B cell (primary cell): ENCODE data around the gene KCNH8. TPM values are rescaled to one million over a fixed set of nuclear protein-coding genes. Genes with fewer than 3 reads are reported as not detected.

Source experiments
- ATAC-seq: fragments of 200-7000 bp; cut with Tn5 transposase; one replicate; pipeline ENCODE4 v1.10.0; 2021; ENCODE audit warnings: low read depth, mild to moderate bottlenecking, moderate number of reproducible peaks, moderate library complexity
- CTCF ChIA-PET: fragments of 350-600 bp; sonication (Branson Sonifier 250); formaldehyde crosslinking; loops from one replicate; lab custom pipeline; 2021; ENCODE audit warnings: antibody characterized with exemption, inconsistent platforms; lab: Charles Lee
- POLR2A ChIA-PET: fragments of 350-600 bp; sonication (Branson Sonifier 250); formaldehyde crosslinking; loops from one replicate; lab custom pipeline; 2021; ENCODE audit warnings: antibody characterized with exemption; lab: Charles Lee
- DNase-seq: peaks from one replicate; pipeline ENCODE4 v3.0.0; 2013
- H2AFZ ChIP-seq: 2 replicates; pipeline ENCODE4 v1.6.1; 2012; ENCODE audit warnings: mild to moderate bottlenecking, low read depth, low read length; ENCODE audit not compliant: insufficient read depth, poor library complexity, severe bottlenecking
- H3K27ac ChIP-seq, 2 donors: 1 replicate in 1 of 2; 2 replicates in 1 of 2; pipeline ENCODE4 v1.5.1; 2012 to 2013; ENCODE audit warnings: low read length in 2 of 2, mild to moderate bottlenecking in 2 of 2, moderate library complexity in 1 of 2
- H3K27me3 ChIP-seq, 4 experiments: fragments of 200-600 bp in 1 of 4; sonication (generic) in 1 of 4; replicated peaks in 1 of 4; 1 replicate in 2 of 4; 2 replicates in 2 of 4; pipeline versions ENCODE4 v1.6.1 to v1.7.0; 2013 to 2016; ENCODE audit warnings: low read length in 3 of 4, mild to moderate bottlenecking in 2 of 4, mixed read lengths in 1 of 4, moderate library complexity in 1 of 4; ENCODE audit not compliant: insufficient read depth in 4 of 4, control insufficient read depth in 3 of 4; ENCODE audit errors: control extremely low read depth in 1 of 4
- H3K36me3 ChIP-seq, 2 experiments: replicated peaks in 1 of 2; 1 replicate in 1 of 2; 2 replicates in 1 of 2; pipeline versions ENCODE4 v1.6.1 to v1.7.1; 2013; ENCODE audit warnings: low read length in 1 of 2; ENCODE audit not compliant: insufficient read depth in 2 of 2, control insufficient read depth in 1 of 2; ENCODE audit errors: control extremely low read depth in 1 of 2, extremely low read depth in 1 of 2
- H3K4me1 ChIP-seq, 2 donors: fragments of 200-600 bp in 1 of 2; sonication (generic) in 1 of 2; 1 replicate in 1 of 2; 2 replicates in 1 of 2; pipeline versions ENCODE4 v1.5.1 to v1.6.1; 2013 to 2017; ENCODE audit warnings: low read length in 2 of 2; ENCODE audit not compliant: control insufficient read depth in 2 of 2, insufficient read depth in 2 of 2
- H3K4me2 ChIP-seq: replicated peaks from 2 replicates; pipeline ENCODE3; 2012; ENCODE audit warnings: mild to moderate bottlenecking, low read depth, low read length; ENCODE audit not compliant: poor library complexity, severe bottlenecking
- H3K4me3 ChIP-seq, 5 experiments: fragments of 200-600 bp in 1 of 5; sonication (generic) in 1 of 5; 1 replicate in 3 of 5; 2 replicates in 2 of 5; pipeline versions ENCODE4 v1.5.1 to v1.7.0; 2011 to 2016; ENCODE audit warnings: low read length in 4 of 5, mild to moderate bottlenecking in 4 of 5, low read depth in 2 of 5, control low read depth in 1 of 5, moderate library complexity in 1 of 5; ENCODE audit not compliant: insufficient read depth in 1 of 5; ENCODE audit errors: control extremely low read depth in 1 of 5, extremely low read depth in 1 of 5
- H3K79me2 ChIP-seq: fragments of 200-600 bp; sonication (generic); one replicate; pipeline ENCODE4 v1.6.0; 2016; ENCODE audit warnings: low read length; ENCODE audit not compliant: control insufficient read depth, insufficient read depth
- H3K9ac ChIP-seq: fragments of 200-600 bp; sonication (generic); 2 replicates; pipeline ENCODE4 v1.6.1; 2017; ENCODE audit warnings: mild to moderate bottlenecking, low read length, moderate library complexity
- H3K9me3 ChIP-seq, 3 donors: one replicate each; pipeline versions ENCODE4 v1.6.1 to v1.7.1; 2013; ENCODE audit warnings: low read length in 2 of 3; ENCODE audit not compliant: control insufficient read depth in 2 of 3, insufficient read depth in 1 of 3; ENCODE audit errors: control extremely low read depth in 1 of 3
- H4K20me1 ChIP-seq: 2 replicates; pipeline ENCODE4 v1.6.0; 2012; ENCODE audit warnings: mild to moderate bottlenecking, low read length; ENCODE audit not compliant: insufficient read depth, control insufficient read depth, poor library complexity, severe bottlenecking
- H3K27ac Mint-ChIP-seq: one replicate; pipeline ENCODE4 v1.8.0; 2021; ENCODE audit warnings: mixed read lengths
- H3K27me3 Mint-ChIP-seq: one replicate; pipeline ENCODE4 v1.8.0; 2021; ENCODE audit warnings: mixed read lengths
- H3K4me1 Mint-ChIP-seq: one replicate; pipeline ENCODE4 v1.8.0; 2021; ENCODE audit warnings: mixed read lengths
- H3K4me3 Mint-ChIP-seq: one replicate; pipeline ENCODE4 v1.8.0; 2021; ENCODE audit warnings: mixed read lengths
- H3K9me3 Mint-ChIP-seq: one replicate; pipeline ENCODE4 v1.8.0; 2022; ENCODE audit warnings: mixed read lengths; ENCODE audit not compliant: insufficient read depth
- EZH2 ChIP-seq: IDR thresholded peaks from 2 replicates; pipeline ENCODE4 v1.6.1; 2012; ENCODE audit warnings: borderline replicate concordance, low read depth, mild to moderate bottlenecking, moderate library complexity, low read length; ENCODE audit not compliant: insufficient read depth, poor library complexity, severe bottlenecking
- WGBS: methylation state at CpG from one replicate; pipeline ENCODE4 v1.1.5; 2013; ENCODE audit warnings: missing lambda C conversion rate; ENCODE audit not compliant: insufficient coverage; 5-methylcytosine and 5-hydroxymethylcytosine counted together
- intact Hi-C: fragments of 100-400 bp; cut with micrococcal nuclease; formaldehyde crosslinking; loops from one replicate; pipeline ENCODE4 v1.10.0; 2022
- polyA plus RNA-seq: library from polyadenylated mRNA; depleted of rRNA; stranded (reverse); fragments of >200 nt; gene quantifications from 2 replicates; pipeline ENCODE4 v1.2.3, GENCODE V29; 2012
- total RNA-seq, 2 donors: library from RNA; stranded (reverse); fragments of 120-200 nt in 1 of 2; gene quantifications; 1 replicate in 1 of 2; 2 replicates in 1 of 2; pipeline versions ENCODE4 v1.2.3 to v1.2.4, GENCODE V29; 2013 to 2022
- TF ChIP-seq, protein P1 (sequence below): fragments of 200-600 bp; IDR thresholded peaks from one replicate; pipeline ENCODE4 v1.8.0; 2022; ENCODE audit warnings: antibody characterized with exemption, mild to moderate bottlenecking

The KCNH8 gene
- total and polyA plus RNA-seq, 2 donors (not counting 1 experiment from before 2014, with no cell fraction given): 4.0 to 12.7 TPM

GRCh38 chr3:19226479-19226878, 78.2 kb downstream of the KCNH8 start:
- Mint-ChIP-seq H3K9me3 (peaks cover 8% of the 10 kb centered on the region), H3K27ac (no peak overlapping the region), H3K4me3 (no peak overlapping the region), H3K27me3 (no peaks in the 10 kb centered on the region), H3K4me1 (peaks cover 19% of the 10 kb centered on the region)
- no peak overlapping the region for H2AFZ ChIP-seq
- H3K9ac ChIP-seq: no peak overlapping the region
- no peaks in the 10 kb centered on the region for H3K36me3 ChIP-seq
- H4K20me1 ChIP-seq: no peaks in the 10 kb centered on the region
- H3K27me3 ChIP-seq: no peaks in the 10 kb centered on the region
- H3K79me2 ChIP-seq: no peaks in the 10 kb centered on the region
- H3K4me3 ChIP-seq: no peak overlapping the region
- H3K4me1 ChIP-seq: peaks cover 16% of the 10 kb centered on the region in 2 donors
- TF ChIP-seq, protein P1, sequence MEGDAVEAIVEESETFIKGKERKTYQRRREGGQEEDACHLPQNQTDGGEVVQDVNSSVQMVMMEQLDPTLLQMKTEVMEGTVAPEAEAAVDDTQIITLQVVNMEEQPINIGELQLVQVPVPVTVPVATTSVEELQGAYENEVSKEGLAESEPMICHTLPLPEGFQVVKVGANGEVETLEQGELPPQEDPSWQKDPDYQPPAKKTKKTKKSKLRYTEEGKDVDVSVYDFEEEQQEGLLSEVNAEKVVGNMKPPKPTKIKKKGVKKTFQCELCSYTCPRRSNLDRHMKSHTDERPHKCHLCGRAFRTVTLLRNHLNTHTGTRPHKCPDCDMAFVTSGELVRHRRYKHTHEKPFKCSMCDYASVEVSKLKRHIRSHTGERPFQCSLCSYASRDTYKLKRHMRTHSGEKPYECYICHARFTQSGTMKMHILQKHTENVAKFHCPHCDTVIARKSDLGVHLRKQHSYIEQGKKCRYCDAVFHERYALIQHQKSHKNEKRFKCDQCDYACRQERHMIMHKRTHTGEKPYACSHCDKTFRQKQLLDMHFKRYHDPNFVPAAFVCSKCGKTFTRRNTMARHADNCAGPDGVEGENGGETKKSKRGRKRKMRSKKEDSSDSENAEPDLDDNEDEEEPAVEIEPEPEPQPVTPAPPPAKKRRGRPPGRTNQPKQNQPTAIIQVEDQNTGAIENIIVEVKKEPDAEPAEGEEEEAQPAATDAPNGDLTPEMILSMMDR: no peak
- TF ChIP-seq EZH2: no peak
- CTCF ChIA-PET: no interaction called here
- intact Hi-C loops: loop anchor here (10.0 kb wide), 1 partner anchor 718 kb away; the partner anchor contains the start of gene RAB5A
- H3K9me3 ChIP-seq: peaks cover 0 to 6% (median 2%) of the 10 kb centered on the region in 3 donors
- H3K27ac ChIP-seq: no peak overlapping the region
- no CpG with 5 or more reads among the region's 2 CpGs for WGBS
- ATAC-seq (no peak), DNase-seq (no peak)
- POLR2A ChIA-PET: no interaction called here
- H3K4me2 ChIP-seq: no peak overlapping the region

- no peak overlapping the region for H3K27ac ChIP-seq
- peaks cover 16% of the 10 kb centered on the region in 2 donors for H3K4me1 ChIP-seq
- ChIA-PET CTCF (interaction anchor here (0.7 to 4.0 kb wide), 4 partner anchors 8 to 37 kb away, joined by 3 to 24 read pairs (median 3); no protein-coding TSS in a partner anchor), POLR2A (no interaction called here)
- DNase-seq (no peak), ATAC-seq (no peak)
- H3K9ac ChIP-seq: no peak overlapping the region
- no peaks in the 10 kb centered on the region for H3K36me3 ChIP-seq
- no peak overlapping the region for H3K4me3 ChIP-seq
- H3K27me3 ChIP-seq: no peaks in the 10 kb centered on the region
- no peaks in the 10 kb centered on the region for H4K20me1 ChIP-seq
- no peaks in the 10 kb centered on the region for H3K27me3 Mint-ChIP-seq
- H3K9me3 Mint-ChIP-seq: peaks cover 8% of the 10 kb centered on the region
- peaks cover 16% of the 10 kb centered on the region for H3K4me1 Mint-ChIP-seq
- no peak for TF ChIP-seq EZH2
- TF ChIP-seq, protein P1: no peak
- H3K4me2 ChIP-seq: no peak overlapping the region
- no peak overlapping the region for H3K27ac Mint-ChIP-seq
- no peaks in the 10 kb centered on the region for H3K79me2 ChIP-seq
- intact Hi-C loops: loop anchor here (10.0 kb wide), 1 partner anchor 717 kb away; the partner anchor contains the start of gene RAB5A
- H2AFZ ChIP-seq: no peak overlapping the region
- H3K4me3 Mint-ChIP-seq: no peak overlapping the region
- H3K9me3 ChIP-seq: peaks cover 0 to 6% (median 2%) of the 10 kb centered on the region in 3 donors
- no CpG with 5 or more reads among the region's 3 CpGs for WGBS
These were observed 79.9 kb downstream of the KCNH8 start for GRCh38 chr3:19228167-19228566.
